ENCODE measurements around the gene TRMT1.

Gene TRMT1

DNA sequence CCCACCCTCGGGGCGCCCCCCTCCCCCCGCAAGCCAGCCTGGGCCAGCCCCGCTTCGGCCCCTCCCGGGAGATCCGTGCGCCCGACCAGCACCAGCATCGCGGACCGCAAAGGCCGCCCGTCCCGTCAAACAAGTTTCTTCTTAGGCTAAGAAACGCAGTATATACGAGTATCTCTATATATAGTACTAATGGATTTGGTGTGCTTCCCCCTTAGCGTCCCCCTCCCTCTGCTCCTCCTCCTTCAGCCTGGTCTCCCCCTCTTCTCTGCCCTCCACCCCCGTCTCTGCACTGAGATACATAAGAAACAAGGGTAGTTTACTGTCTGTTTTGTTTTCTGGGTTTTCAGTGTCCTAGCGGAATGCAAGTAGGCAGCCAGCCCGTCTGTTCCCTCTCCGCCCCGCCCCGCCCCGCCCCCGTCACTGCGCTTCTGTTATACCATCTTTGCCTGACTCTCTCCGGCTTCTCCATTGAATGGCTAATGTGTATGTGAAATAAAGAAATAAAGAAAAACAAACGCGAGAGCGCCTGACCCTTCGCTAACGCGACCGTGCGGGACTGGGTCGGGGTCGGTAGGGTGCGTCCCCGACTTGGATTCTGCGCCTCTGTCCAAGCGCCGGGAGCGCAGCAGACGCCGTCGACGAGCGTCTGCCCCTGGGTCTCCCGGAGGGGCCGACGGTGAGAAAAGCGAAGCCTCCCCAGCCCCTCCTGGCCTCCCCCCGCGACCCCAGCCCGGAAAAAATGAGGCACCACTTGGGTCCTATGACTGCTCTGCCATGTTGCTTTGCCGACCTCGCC lies 18.1 kb downstream of the TRMT1 start:
- H3K4me3 ChIP-seq (replicated peaks; ENCODE audit: insufficient read depth, low read length): peak overlapping the region; percentile 96
- peak overlapping the region; percentile 99 for H3K27ac ChIP-seq (replicated peaks)
- TF ChIP-seq GABPA (IDR thresholded peaks at IDR 0.05; ENCODE audit: low read depth): no peak
- no peak for TF ChIP-seq SPI1 (IDR thresholded peaks at IDR 0.05; ENCODE audit: borderline replicate concordance, low read depth)
- TF ChIP-seq, protein P1, sequence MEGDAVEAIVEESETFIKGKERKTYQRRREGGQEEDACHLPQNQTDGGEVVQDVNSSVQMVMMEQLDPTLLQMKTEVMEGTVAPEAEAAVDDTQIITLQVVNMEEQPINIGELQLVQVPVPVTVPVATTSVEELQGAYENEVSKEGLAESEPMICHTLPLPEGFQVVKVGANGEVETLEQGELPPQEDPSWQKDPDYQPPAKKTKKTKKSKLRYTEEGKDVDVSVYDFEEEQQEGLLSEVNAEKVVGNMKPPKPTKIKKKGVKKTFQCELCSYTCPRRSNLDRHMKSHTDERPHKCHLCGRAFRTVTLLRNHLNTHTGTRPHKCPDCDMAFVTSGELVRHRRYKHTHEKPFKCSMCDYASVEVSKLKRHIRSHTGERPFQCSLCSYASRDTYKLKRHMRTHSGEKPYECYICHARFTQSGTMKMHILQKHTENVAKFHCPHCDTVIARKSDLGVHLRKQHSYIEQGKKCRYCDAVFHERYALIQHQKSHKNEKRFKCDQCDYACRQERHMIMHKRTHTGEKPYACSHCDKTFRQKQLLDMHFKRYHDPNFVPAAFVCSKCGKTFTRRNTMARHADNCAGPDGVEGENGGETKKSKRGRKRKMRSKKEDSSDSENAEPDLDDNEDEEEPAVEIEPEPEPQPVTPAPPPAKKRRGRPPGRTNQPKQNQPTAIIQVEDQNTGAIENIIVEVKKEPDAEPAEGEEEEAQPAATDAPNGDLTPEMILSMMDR (IDR thresholded peaks at IDR 0.05; ENCODE audit: insufficient read depth, low read length): no peak
- peak; percentile 74; the same call in 1 of the 2 replicates for TF ChIP-seq POLR2AphosphoS5 (IDR thresholded peaks at IDR 0.05; ENCODE audit: low read depth)
- TF ChIP-seq, protein P2, sequence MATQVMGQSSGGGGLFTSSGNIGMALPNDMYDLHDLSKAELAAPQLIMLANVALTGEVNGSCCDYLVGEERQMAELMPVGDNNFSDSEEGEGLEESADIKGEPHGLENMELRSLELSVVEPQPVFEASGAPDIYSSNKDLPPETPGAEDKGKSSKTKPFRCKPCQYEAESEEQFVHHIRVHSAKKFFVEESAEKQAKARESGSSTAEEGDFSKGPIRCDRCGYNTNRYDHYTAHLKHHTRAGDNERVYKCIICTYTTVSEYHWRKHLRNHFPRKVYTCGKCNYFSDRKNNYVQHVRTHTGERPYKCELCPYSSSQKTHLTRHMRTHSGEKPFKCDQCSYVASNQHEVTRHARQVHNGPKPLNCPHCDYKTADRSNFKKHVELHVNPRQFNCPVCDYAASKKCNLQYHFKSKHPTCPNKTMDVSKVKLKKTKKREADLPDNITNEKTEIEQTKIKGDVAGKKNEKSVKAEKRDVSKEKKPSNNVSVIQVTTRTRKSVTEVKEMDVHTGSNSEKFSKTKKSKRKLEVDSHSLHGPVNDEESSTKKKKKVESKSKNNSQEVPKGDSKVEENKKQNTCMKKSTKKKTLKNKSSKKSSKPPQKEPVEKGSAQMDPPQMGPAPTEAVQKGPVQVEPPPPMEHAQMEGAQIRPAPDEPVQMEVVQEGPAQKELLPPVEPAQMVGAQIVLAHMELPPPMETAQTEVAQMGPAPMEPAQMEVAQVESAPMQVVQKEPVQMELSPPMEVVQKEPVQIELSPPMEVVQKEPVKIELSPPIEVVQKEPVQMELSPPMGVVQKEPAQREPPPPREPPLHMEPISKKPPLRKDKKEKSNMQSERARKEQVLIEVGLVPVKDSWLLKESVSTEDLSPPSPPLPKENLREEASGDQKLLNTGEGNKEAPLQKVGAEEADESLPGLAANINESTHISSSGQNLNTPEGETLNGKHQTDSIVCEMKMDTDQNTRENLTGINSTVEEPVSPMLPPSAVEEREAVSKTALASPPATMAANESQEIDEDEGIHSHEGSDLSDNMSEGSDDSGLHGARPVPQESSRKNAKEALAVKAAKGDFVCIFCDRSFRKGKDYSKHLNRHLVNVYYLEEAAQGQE (IDR thresholded peaks at IDR 0.05; ENCODE audit: insufficient replicate concordance, low read depth): peak; percentile 39
- peak; percentile 77 to 83 for DNase-seq (ENCODE audit: low read depth in 1 of 2, low spot score in 1 of 2)
- H3K27me3 ChIP-seq (ENCODE audit: insufficient read depth, poor library complexity, severe bottlenecking): no peaks in the 10 kb centered on the region

DNA sequence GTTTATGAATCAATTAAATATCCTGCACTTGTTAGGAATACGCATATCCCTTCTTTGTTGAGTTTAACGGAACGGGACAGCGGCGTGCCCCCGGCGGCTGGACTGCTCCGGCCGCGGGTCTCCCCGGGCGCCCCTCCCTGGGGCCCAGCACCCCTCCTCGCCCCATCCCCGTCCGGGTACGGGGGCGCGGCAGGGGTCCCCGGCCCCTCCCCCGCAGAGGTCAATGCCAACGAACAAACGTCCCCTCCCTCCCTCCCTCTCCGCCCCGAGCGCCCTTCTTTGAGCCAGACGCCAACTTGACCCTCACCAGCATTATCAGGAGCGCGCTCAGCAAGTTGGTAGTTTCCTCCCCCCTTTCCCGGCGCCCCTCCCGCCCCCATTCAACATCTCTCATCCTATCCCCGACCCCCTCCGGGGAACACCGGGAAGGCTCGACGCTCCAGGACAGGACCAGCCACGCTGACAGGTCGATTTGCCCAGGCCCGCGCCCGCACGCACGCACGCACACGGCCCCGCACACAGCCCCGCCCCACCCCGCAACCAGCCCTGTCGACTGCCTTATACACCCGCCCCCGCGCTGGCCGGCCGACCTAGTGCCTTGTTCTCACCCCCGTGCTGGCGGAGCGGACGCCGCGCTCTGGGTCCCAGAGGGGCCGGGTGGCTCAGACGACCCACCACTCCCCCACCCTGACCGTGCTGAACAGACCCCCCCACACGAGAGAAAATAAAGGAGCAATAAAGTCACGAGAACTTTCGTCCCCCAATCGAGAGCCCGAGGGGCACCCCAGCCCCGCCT lies 18.9 kb downstream of the TRMT1 start:
- Histone ChIP-seq H3K4me3 (replicated peaks; ENCODE audit: insufficient read depth, low read length) (peak overlapping the region; percentile 33), H3K27ac (replicated peaks) (peak overlapping the region; percentile 99), H3K27me3 (ENCODE audit: insufficient read depth, poor library complexity, severe bottlenecking) (no peaks in the 10 kb centered on the region)
- peak; percentile 80 to 88 for DNase-seq (ENCODE audit: low read depth in 1 of 2, low spot score in 1 of 2)
- peak; percentile 98 for TF ChIP-seq POLR2AphosphoS5 (IDR thresholded peaks at IDR 0.05; ENCODE audit: low read depth)
- no peak for TF ChIP-seq GABPA (IDR thresholded peaks at IDR 0.05; ENCODE audit: low read depth)

DNA sequence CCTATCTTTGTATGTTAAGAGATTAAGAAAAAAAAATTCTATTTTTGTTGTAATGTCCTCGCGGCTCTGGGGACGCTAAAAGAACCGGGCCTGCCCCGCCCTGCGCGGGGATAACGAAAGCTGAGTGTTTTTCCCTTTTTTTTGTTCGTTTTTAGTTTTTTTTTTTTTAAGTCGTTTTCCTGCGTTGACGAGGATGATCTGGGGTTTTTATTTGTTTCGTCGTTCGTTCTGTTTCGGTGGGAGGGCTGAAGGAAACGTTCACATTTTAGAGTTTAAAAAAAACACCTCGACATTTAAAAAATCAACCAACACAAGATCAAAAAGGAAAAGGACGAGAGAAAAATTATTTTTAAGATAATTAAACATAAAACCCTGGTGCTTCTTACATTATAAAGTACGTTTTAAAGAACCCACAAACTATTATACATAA lies 19.5 kb downstream of the TRMT1 start:
- Histone ChIP-seq H3K27me3 (ENCODE audit: insufficient read depth, poor library complexity, severe bottlenecking) (no peaks in the 10 kb centered on the region), H3K4me3 (replicated peaks; ENCODE audit: insufficient read depth, low read length) (peak overlapping the region; percentile 33), H3K27ac (replicated peaks) (peak overlapping the region; percentile 99)
- TF ChIP-seq GABPA (IDR thresholded peaks at IDR 0.05; ENCODE audit: low read depth): no peak
- TF ChIP-seq SPI1 (IDR thresholded peaks at IDR 0.05; ENCODE audit: borderline replicate concordance, low read depth): no peak
- TF ChIP-seq, protein P1 (IDR thresholded peaks at IDR 0.05; ENCODE audit: insufficient read depth, low read length): no peak
- no peak for TF ChIP-seq POLR2AphosphoS5 (IDR thresholded peaks at IDR 0.05; ENCODE audit: low read depth)
- TF ChIP-seq, protein P2 (IDR thresholded peaks at IDR 0.05; ENCODE audit: insufficient replicate concordance, low read depth): no peak
- DNase-seq (ENCODE audit: low read depth in 1 of 2, low spot score in 1 of 2): no peak

All from HL-60 (cell line).